HepG2 (cell line): ENCODE data around the gene TLR9. TPM values are rescaled to one million over a fixed set of nuclear protein-coding genes. Genes with fewer than 3 reads are reported as not detected.

ENCODE experiments used
- ARNT2 ChIP-seq: sonication (generic); formaldehyde crosslinking; IDR thresholded peaks from 2 replicates; pipeline ENCODE4 v1.8.0; 2022; ENCODE audit warnings: mild to moderate bottlenecking, low read depth, missing genetic modification reagents, moderate library complexity
- ATF4 ChIP-seq, 2 experiments: fragments of 450-650 bp in 1 of 2; sonication (generic) in 1 of 2; formaldehyde crosslinking; IDR thresholded peaks; 2 replicates each; pipeline versions ENCODE4 v1.5.0 to v1.8.0; 2020 to 2022; ENCODE audit warnings: mild to moderate bottlenecking in 1 of 2, missing genetic modification reagents in 1 of 2
- CCAR2 ChIP-seq: fragments of 200-400 bp; formaldehyde crosslinking; optimal IDR thresholded peaks from 2 replicates; pipeline ENCODE3; 2018; ENCODE audit warnings: low read depth, mild to moderate bottlenecking, low read length, moderate library complexity
- CEBPG ChIP-seq: IDR thresholded peaks from 2 replicates; pipeline ENCODE4 v1.6.1; 2016
- GATA4 ChIP-seq: sonication (generic); IDR thresholded peaks from 2 replicates; pipeline ENCODE4 v1.6.1; 2016; ENCODE audit warnings: antibody characterized with exemption, low read depth, borderline replicate concordance
- KAT8 ChIP-seq: IDR thresholded peaks from 2 replicates; pipeline ENCODE4 v1.6.1; 2016; ENCODE audit warnings: missing genetic modification reagents, missing compliant biosample characterization
- KDM5A ChIP-seq: fragments of 200-600 bp; sonication (generic); IDR thresholded peaks from 2 replicates; pipeline ENCODE4 v1.7.0; 2018; ENCODE audit warnings: antibody characterized with exemption, mild to moderate bottlenecking, low read length, borderline replicate concordance
- MAFF ChIP-seq: IDR thresholded peaks from 2 replicates; pipeline ENCODE4 v1.6.1; 2011; ENCODE audit warnings: low read depth, low read length, improper control_type of control experiment
- NFKB2 ChIP-seq: sonication (generic); formaldehyde crosslinking; IDR thresholded peaks from 2 replicates; pipeline ENCODE4 v1.4.0; 2020; ENCODE audit warnings: missing genetic modification reagents, borderline replicate concordance
- NR2F6 ChIP-seq, 2 experiments: IDR thresholded peaks; 2 replicates each; pipeline ENCODE4 v1.6.1; 2016; ENCODE audit warnings: antibody characterized with exemption in 1 of 2, mild to moderate bottlenecking in 1 of 2
- RBAK ChIP-seq: sonication (generic); formaldehyde crosslinking; IDR thresholded peaks from 2 replicates; pipeline ENCODE4 v1.5.1; 2020; ENCODE audit warnings: mild to moderate bottlenecking, missing genetic modification reagents
- SKIL ChIP-seq: sonication (generic); formaldehyde crosslinking; IDR thresholded peaks from 2 replicates; pipeline ENCODE4 v1.8.0; 2022; ENCODE audit warnings: missing genetic modification reagents, mild to moderate bottlenecking, moderate library complexity, borderline replicate concordance
- THAP11 ChIP-seq: IDR thresholded peaks from 2 replicates; pipeline ENCODE4 v1.6.1; 2016; ENCODE audit warnings: missing biosample characterization, missing genetic modification reagents
- ZNF10 ChIP-seq: sonication (generic); formaldehyde crosslinking; IDR thresholded peaks from 2 replicates; pipeline ENCODE4 v1.4.0; 2020; ENCODE audit warnings: mild to moderate bottlenecking, low read depth, missing genetic modification reagents, borderline replicate concordance
- ZNF205 ChIP-seq: IDR thresholded peaks from 2 replicates; pipeline ENCODE4 v1.6.1; 2018; ENCODE audit warnings: missing biosample characterization, missing genetic modification reagents
- ZNF230 ChIP-seq: sonication (generic); formaldehyde crosslinking; IDR thresholded peaks from 2 replicates; pipeline ENCODE4 v1.4.0; 2020; ENCODE audit warnings: mild to moderate bottlenecking, missing genetic modification reagents
- ZNF274 ChIP-seq: sonication (generic); formaldehyde crosslinking; IDR thresholded peaks from 2 replicates; pipeline ENCODE4 v1.5.1; 2020; ENCODE audit warnings: mild to moderate bottlenecking, missing genetic modification reagents
- ZNF335 ChIP-seq: sonication (generic); formaldehyde crosslinking; IDR thresholded peaks from 2 replicates; pipeline ENCODE4 v1.4.0; 2020; ENCODE audit warnings: missing genetic modification reagents
- ZNF496 ChIP-seq: sonication (generic); formaldehyde crosslinking; IDR thresholded peaks from 2 replicates; pipeline ENCODE4 v1.8.1; 2023; ENCODE audit warnings: mild to moderate bottlenecking, moderate library complexity, missing genetic modification reagents; ENCODE audit not compliant: insufficient replicate concordance
- ZNF709 ChIP-seq: sonication (generic); formaldehyde crosslinking; IDR thresholded peaks from 2 replicates; pipeline ENCODE4 v1.5.0; 2020; ENCODE audit warnings: mild to moderate bottlenecking, missing genetic modification reagents
- ZNF780A ChIP-seq: sonication (generic); formaldehyde crosslinking; IDR thresholded peaks from 2 replicates; pipeline ENCODE4 v1.8.0; 2022; ENCODE audit warnings: mild to moderate bottlenecking, missing genetic modification reagents, moderate library complexity
- ZNF781 ChIP-seq: sonication (generic); formaldehyde crosslinking; IDR thresholded peaks from 2 replicates; pipeline ENCODE4 v1.5.1; 2020; ENCODE audit warnings: borderline replicate concordance, mild to moderate bottlenecking, missing genetic modification reagents; ENCODE audit errors: not compliant biosample characterization
- ZSCAN9 ChIP-seq: IDR thresholded peaks from 2 replicates; pipeline ENCODE4 v1.6.1; 2016; ENCODE audit warnings: borderline replicate concordance
- polyA plus RNA-seq, 8 experiments: library from polyadenylated mRNA; depleted of rRNA in 3 of 8; stranded (reverse) in 7 of 8; unstranded in 1 of 8; fragments of >200 nt; fragmentation: Illumina TruSeq in 4 of 8; extraction: Trizol in 4 of 8; gene quantifications; 2 replicates each; pipeline versions ENCODE4 v1.2.1 to v1.2.3, GENCODE V29; 2011 to 2016; ENCODE audit warnings: low read depth in 4 of 8, missing spikeins in 1 of 8, mixed read lengths in 1 of 8; ENCODE audit not compliant: insufficient read depth in 1 of 8
- total RNA-seq, 5 experiments: library from RNA; depleted of rRNA; stranded (reverse); fragments of >200 nt; fragmentation: Illumina TruSeq; extraction: Trizol; gene quantifications; 2 replicates each; pipeline ENCODE4 v1.2.3, GENCODE V29; 2016; ENCODE audit warnings: low read depth in 1 of 5
- TF ChIP-seq, protein P1 (sequence below): sonication (generic); formaldehyde crosslinking; IDR thresholded peaks from 2 replicates; pipeline ENCODE4 v1.4.0; 2020; ENCODE audit warnings: mild to moderate bottlenecking, missing genetic modification reagents

TLR9 gene
- total and polyA plus RNA-seq, 2 of the 13 experiments (the other 11 are each of a cell fraction or from before 2014, with no cell fraction given), result not detected

- TF ChIP-seq ZNF205 (CRISPR knock-in tag) (no peak), THAP11 (peak; percentile 54), KAT8 (peak; percentile 40; the same call in 1 of the 2 replicates), ZNF781 (no peak), ZNF274 (CRISPR knock-in tag) (0 out of 2 replicates have a peak, but pooled peaks have one; percentile 22), ZNF335 (no peak), ZNF709 (CRISPR knock-in tag) (no peak), MAFF (no peak), CEBPG (CRISPR knock-in tag) (peak; percentile 79), SKIL (no peak), CCAR2 (no peak), ATF4 (CRISPR knock-in tag; IDR thresholded peaks at IDR 0.05) (peak in 1 of 2 experiments; percentile 95; a peak in 2 of 4 replicates), ZSCAN9 (CRISPR knock-in tag) (no peak), ZNF230 (CRISPR knock-in tag) (no peak), NR2F6 (IDR thresholded peaks at IDR 0.05) (no peak), NR2F6 (CRISPR knock-in tag; IDR thresholded peaks at IDR 0.05) (no peak), GATA4 (no peak), KDM5A (no peak), ZNF10 (CRISPR knock-in tag) (no peak), RBAK (CRISPR knock-in tag) (0 out of 2 replicates have a peak, but pooled peaks have one; percentile 21), ARNT2 (CRISPR knock-in tag) (0 out of 2 replicates have a peak, but pooled peaks have one; percentile 25), NFKB2 (CRISPR knock-in tag) (no peak), ZNF496 (CRISPR knock-in tag) (no peak), ZNF780A (CRISPR knock-in tag) (peak; percentile 48; the same call in 1 of the 2 replicates)
- TF ChIP-seq, protein P1, sequence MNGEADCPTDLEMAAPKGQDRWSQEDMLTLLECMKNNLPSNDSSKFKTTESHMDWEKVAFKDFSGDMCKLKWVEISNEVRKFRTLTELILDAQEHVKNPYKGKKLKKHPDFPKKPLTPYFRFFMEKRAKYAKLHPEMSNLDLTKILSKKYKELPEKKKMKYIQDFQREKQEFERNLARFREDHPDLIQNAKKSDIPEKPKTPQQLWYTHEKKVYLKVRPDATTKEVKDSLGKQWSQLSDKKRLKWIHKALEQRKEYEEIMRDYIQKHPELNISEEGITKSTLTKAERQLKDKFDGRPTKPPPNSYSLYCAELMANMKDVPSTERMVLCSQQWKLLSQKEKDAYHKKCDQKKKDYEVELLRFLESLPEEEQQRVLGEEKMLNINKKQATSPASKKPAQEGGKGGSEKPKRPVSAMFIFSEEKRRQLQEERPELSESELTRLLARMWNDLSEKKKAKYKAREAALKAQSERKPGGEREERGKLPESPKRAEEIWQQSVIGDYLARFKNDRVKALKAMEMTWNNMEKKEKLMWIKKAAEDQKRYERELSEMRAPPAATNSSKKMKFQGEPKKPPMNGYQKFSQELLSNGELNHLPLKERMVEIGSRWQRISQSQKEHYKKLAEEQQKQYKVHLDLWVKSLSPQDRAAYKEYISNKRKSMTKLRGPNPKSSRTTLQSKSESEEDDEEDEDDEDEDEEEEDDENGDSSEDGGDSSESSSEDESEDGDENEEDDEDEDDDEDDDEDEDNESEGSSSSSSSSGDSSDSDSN, result 0 out of 2 replicates have a peak, but pooled peaks have one; percentile 28
These were observed 14.8 kb upstream of the TLR9 start (continued) for GRCh38 chr3:52240059-52240885.
